ENCODE measurements around the gene CACNA1I.

Gene CACNA1I

DNA sequence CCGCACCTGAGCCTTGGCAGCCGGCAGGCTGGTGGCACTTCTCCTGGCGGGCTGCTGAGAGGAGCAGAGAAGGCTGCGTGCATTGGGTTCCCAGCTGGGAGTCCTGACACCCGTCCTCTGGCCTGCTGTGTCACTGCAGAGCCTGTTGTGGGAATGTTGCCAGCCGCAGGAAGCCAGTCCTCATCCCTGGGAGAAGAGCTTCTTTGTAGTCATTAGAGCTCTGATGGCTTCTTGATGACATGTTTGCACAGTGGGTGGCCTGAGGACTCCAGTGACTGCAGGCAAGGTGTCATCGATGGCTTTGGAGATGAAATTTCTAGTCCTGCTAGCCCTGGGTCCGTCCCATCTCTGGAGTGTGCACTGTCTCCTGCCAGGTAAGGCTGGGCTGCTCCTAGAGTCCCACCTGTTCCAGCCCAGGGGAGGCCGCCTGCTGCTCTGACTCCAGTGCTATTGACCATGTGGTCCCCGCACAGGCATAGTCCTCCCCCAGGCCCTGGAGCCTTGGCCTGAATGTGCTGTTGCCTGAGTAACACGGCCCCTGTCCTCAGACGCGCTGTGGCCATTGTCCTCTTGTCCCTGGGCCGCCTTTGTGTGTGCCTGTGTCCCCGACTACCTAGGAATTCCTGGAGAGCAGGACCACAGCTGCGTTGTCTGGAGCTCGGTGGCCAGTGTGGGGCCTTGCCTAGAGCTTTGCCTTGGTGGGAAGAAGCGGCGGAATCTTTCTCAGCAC is 129.2 kb downstream of the CACNA1I start:
- DNase-seq (ENCODE audit: low read depth): no peak

DNA sequence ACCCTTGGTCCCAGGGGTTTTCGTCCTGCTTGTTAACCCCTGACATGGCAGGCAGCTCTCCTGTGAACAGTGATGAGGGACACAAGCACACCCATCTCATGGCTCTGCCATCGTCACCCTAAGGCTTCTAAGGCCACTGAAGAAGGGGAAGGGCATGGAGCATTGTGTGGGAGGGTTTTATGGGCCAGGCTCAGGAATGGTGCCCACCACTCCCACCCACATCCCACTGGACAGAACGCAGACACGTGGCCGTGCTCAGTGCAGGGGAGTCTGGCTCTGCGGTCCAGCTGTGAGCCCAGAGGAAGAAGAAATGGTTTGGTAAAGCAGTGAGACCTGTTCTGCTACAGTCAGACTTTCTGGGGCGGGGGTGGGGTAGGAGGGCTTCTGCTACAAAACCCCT is 130.0 kb downstream of the CACNA1I start:
- DNase-seq (ENCODE audit: low read depth): no peak

DNA sequence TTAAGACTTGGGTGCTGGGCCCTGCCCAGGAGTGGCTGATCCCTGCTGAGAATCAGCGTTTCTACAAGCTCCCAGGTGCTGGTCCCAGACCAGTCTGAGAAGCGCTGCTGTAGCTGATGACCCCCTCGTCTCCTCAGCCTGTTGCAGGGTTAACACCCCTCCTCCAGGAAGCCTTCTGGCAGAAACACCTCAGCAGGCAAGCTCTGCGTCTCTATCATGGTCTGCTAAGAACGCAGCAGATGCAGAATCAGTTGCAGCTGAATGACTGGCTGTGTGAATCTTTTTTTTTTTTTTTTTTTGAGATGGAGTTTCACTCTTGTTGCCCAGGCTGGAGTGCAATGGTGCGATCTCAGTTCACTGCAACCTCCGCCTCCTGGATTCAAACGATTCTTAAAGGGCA is 132.5 kb downstream of the CACNA1I start:
- DNase-seq (ENCODE audit: low read depth): no peak

DNA sequence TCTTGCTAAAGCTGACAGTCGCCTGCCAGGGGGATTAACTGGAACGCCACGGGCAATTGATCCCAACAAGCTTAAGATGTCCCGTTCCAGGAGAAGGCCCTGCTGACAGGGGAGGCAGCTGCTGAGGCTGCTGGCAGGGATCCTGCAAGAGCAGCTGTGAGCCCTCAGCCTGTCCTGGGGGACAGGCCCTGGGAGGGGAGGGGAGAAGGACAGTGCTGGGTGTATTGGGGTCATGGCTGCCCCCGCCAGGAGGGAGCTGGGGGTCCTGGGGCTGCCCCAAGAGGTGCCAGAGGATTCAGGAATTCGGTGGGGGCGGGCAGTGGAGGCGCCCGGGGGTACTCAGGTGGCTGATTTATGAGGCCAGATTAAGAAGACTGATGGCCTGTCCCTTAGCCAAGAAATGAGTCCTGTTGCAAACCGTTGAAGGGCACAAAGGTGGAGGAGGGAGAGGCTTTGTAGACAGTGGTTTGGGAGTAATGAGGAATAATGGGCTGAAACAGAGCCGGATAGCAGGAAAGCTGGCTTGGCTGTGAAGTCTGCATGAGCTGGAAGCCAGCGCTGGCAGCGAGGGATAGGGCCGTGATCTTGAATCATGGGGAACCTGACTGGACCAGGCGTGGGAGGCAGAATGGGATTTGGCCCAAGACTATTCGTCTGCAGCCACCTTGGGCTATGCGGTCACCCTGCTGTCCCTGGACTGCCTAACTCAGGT is 133.5 kb downstream of the CACNA1I start:
- no peak for DNase-seq (ENCODE audit: low read depth)

DNA sequence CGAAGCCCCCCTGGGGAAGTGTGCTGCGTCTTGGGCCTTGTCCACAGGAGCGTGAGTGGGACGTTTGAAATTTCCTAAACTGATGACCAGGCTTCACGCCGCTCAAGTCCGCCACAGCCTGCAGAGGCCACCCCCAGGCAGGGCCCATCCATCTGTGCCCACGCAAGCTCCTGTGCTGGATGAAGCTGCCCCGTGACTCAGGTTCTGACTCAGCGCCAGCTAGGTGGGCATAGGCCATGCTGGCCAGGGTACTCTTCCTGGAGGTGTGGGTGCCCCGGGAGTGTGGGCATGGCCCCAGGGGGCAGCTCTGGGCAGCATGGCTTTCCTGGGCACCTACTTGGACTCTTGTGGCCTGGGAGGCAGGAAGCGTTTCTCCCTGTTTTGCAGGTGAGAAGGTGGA is 134.8 kb downstream of the CACNA1I start:
- no peak for DNase-seq (ENCODE audit: low read depth)

DNA sequence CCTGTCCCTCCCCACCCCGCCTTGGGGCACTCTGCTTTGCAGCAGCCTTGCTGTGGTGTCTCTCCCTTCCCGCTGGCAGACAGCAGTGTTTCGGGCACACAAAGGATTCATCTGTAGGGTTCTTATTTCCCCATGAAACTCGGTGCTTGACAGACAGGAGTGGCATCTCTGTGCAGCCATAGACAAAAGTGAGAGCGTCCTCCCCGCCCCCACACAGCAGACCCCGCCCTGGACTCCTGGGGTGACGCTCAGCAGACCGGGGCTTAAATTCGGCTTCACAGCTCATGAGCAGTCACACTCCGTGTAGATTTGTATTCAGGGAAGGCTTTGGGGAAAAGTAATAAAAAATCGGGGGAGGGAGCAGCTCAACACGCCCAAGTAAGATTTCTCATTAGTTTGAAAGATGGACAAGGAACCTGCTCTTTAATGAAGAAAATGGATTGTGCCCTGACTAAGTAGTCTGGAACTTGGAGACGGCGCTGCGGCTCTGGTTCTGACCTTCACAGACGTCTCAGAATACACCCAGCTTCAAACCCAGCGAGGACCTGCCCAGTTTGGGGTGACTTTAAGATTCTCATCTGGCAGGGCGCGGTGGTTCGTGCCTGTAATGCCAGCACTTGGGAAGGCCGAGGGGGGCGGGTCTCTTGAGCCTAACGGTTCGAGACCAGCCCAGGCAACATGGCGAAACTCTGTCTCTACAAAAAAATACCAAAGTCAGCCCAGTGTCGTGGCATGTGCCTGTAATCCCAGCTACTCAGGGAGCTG is 136.0 kb downstream of the CACNA1I start:
- no peak for DNase-seq (ENCODE audit: low read depth)

DNA sequence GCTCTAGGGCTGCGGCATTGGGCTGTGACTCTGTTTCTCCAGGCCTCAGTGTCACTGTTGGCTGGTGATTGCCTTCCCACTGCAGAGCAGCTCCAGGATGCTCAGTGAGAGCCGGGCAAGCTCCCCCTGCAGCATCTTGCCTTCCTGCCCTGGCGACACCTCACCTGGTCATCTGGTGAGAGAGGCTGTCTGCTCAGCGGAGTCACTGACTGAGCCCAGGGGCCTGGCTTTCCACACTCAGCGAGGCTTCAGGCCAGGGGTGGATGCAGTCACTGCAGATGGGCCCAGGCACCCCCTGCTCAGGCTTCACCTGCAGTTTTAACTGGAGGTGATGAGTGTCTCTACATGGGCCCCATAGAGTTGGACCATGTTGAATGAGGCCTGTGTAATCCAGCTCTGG is 136.8 kb downstream of the CACNA1I start:
- DNase-seq (ENCODE audit: low read depth): no peak

DNA sequence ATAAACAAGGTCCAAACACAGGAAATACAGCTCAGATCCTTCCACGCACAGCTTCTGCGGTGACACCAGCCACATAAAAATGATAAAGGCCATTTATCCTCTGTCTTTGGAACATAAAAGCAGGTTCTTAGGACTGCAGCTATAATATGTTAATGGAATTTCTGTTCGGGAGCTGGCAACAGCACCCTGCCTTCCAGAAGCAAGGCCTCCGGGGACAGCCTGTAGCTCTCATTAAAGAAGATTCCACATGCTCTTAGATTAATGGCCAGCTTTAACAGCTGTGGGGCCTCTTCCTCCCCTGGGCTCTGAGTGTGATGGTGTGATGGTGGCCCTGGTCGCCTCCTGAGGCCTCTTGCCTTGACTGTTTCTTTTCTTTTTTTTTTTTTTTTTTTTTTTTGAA is 137.3 kb downstream of the CACNA1I start:
- DNase-seq (ENCODE audit: low read depth): no peak

DNA sequence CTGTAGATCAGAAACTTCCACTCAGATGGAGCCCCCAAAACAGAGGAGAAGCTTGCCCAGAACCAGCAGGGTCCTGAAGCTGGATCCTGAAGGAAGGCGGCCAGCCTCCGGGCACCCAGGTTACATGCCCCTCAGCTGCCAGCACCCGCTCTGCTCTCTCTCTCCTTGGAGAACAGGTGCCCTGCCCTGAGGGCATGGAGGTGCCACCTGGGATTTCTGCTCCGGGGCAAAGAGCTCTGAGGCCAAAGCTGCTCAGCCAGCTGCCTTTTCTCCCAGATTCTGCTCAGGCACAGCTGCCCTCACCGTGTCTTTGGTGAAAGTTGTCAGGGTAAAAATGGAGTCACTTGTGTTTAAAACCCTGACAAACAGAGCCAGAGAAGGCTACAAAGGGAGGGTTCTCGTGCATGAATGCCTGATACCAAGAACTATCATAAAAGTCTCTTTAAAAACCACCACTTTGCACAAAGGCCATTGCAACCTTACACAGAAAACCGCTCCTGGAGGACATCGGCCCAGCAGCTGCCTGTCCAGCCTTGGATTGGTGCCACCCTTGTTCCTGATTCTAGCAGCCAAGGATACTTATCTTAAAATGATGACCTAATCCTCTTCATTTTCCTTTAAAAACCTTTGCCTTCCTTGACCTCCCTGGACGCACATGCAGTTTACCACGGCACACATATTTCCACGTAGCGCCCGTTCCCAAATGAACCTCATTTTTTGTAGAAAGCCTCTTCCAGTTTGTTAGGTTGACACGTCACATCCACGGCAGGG is 140.0 kb downstream of the CACNA1I start:
- DNase-seq (ENCODE audit: low read depth): no peak

DNA sequence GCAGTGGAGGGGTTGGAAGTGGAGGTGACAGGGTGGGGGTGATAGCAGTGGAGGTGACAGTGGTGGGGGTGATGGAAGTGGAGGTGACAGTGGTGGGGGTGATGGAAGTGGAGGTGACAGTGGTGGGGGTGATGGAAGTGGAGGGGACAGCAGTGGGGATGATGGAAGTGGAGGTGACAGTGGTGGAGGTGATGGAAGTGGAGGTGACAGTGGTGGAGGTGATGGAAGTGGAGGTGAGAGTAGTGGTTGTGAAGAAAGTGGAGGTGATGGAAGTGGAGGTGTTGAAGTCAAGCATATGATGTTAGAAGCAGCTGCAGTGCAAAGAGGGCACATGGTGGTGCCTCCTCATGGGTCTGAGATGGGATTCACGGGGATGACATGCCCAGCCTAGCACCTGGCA is 141.5 kb downstream of the CACNA1I start:
- no peak for DNase-seq (ENCODE audit: low read depth)

DNA sequence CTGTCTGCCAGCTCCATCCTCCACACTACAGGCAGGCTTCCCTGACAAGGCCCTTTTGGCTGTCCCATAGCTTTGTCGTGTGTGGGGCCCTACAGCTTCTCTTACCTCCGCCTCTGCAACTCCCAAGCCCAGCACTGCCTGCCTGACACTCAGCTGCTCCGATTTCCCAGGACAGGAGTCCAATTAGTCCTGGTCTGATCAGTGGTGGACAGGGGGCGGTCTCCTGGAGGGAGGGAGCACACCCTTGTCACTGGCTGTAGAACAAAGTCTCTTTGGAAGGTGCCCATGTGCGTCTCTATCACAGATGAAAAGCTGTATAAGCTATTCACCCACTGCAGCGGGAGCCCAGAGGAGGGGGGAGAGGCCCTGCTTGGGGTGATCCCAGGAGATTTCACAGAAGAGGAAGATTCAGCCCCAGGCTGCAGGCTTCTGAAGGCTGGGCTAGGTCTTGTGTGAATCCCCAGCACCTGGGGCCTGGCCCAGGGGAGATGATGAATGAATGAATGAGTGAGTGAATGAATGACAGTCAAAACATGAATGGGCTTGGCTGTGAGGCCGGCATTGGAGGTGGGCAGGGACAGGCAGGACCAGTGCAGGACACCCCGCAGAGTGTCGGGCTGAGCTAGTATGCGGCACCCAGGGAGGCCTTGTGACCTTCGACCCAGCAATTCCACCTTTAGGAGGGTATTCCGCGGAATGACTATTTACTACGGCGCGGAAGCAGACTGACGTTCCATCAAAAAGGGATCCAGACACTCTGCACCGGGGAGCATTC is 142.4 kb downstream of the CACNA1I start:
- no peak for DNase-seq (ENCODE audit: low read depth)

DNA sequence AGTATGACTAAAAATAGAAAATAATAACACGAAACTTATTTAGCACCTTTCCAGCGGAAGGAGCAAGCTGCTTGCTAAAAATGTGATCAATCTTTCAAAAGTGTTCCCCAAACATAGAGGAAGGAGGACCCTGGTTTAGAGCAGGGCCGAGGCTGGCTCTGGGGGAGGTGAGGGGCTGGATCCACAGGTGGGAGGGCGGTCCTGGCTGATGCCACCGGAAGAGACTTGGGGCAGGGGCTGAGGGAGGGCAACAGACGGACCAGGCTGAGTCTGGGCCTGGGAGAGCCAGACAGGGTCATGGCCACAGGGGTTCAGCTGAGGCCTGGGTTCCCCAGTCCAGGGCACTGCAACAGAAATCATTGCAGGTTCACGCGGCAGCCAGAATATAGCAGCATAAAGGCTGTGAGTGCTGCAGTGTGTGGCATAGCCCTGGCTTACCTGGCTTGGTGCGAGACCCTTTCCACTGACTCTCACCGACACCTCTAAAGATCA is 143.3 kb downstream of the CACNA1I start:
- no peak for DNase-seq (ENCODE audit: low read depth)

DNA sequence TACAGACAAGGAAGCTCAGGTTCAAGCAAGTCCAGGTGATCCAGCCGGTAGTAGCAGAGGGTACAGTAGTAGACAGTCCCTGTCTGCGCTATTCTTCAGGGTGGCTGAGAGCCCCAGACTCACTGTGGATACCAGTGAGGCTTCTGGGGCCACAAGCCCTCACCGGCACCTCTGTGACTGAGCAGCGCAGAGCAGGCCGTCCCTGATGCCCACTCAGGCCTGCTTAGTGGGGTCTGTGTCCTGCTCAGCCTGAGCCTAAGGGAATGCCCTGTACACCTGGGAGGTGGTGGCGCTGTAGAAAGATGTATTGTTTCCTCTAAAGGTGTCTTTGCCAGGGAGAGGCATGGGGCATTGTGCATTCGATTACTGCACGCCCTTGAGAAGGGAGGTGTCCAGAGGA is 143.8 kb downstream of the CACNA1I start:
- no peak for DNase-seq (ENCODE audit: low read depth)

DNA sequence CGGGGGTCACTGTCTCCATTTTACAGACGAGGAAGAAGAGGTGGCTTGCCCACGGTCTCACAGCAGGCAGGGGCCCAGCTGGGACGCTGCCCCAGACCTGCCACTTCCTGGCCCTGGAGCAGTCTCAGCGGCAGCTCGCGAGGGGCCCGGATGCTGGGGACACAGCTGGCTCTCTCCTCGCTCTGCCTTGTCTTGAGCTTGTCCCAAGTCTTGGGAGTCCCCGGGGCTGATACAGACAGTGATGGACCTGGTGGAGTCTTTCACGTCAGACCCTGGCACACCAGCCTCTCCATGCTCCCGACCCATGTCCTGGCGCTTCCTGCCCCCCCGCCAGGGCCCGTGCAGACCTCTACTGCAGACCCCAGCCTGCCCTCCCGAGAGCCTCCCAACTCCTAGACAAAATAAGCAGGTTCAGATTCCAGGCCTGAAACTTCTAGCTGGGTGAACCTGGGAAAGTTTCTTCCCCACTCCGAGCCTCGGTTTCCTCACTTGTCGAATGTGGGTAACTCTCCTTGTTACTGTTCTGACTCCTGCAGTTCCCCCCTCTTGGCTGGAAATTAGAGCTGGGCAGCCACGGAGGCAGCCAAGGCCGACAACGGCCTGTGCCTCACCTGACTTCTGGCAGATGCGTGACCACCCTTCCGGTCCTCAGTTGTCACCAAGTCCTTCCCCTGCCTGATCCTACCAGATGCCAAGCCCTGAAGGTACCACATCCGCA is 145.4 kb downstream of the CACNA1I start:
- no peak for DNase-seq (ENCODE audit: low read depth)

DNA sequence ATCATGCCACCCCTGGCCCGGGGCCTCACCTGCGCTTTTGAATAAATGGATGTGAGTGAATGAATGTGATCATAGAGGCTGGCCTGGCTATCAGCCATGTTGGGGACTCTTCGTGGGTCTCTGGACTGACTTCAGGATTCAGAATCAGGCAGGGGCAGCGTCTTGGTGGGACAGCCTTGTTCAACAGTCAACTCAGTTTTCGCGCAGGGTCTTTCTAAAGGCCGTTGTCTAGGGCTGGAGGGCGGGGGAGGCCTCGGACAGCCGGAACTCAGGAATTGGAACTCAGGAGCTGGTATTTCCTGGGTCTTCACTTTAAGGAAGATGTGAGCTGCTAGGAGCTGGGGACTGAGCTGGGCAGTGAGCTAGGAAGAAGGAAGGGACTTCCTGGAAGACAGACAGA is 146.0 kb downstream of the CACNA1I start:
- no peak for DNase-seq (ENCODE audit: low read depth)

DNA sequence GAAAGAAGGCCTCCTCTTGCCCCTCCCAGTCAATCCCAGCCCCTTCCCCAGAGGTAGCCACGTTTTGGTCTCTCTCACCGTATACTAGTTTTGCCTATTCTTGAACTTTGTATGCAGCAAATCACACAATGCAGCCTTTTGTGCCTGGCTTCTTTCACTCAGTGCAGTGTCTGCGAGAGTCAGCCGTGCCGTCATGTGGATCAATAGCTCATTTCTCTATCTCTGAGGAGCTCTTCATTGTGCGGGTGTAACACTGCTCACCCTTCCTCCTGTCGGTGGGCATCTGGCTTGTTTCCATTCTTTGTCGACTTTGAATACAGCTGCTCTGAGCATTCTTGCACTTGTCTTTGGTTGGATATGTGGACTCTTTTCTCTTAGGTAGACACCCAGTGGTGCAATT is 146.5 kb downstream of the CACNA1I start:
- no peak for DNase-seq (ENCODE audit: low read depth)

DNA sequence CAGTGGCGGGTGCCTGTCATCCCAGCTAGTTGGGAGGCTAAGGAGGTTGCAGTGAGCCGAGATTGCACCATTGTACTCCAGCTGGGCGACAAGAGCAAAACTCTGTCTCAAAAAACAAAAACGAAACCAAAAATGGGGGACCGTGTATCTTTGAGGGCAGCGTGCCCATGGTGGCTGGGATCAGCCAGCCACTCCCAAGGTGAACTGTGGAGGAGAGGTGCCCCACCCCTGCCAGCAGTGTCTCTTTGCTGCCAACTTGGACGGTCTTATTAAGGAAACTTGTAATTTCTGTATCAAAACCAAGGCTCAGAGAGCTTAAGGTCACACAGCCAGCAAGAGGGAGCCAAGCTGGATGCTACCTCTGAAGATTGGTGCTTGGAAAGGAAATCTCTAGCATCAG is 147.7 kb downstream of the CACNA1I start:
- DNase-seq (ENCODE audit: low read depth): no peak

DNA sequence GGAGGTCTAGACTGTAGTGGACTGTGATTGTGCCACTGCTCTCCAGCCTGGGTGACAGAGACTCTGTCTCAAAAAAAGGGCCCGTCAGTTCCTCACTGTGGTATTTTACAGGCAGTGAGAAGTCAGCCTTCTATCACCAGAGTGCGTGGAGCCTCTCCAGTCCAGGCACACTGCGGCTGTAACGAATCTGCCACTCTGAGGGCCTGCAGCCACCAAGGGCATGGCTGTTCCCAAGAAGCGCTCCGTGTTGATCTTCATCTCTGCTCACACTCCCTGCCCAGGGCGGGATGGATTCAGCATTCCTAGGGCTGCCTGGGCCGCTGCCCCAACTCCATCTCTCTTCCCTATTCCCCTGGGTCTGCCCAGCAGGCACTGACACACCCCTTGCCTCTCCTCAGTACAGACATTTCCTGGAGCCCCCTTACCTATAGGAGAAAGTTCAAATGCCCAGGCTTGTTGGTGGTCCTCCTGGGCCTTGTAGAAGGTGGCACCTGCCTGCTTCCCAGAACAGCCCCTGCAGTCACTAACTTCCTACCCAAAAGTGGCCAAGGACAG is 148.4 kb downstream of the CACNA1I start:
- no peak for DNase-seq (ENCODE audit: low read depth)

DNA sequence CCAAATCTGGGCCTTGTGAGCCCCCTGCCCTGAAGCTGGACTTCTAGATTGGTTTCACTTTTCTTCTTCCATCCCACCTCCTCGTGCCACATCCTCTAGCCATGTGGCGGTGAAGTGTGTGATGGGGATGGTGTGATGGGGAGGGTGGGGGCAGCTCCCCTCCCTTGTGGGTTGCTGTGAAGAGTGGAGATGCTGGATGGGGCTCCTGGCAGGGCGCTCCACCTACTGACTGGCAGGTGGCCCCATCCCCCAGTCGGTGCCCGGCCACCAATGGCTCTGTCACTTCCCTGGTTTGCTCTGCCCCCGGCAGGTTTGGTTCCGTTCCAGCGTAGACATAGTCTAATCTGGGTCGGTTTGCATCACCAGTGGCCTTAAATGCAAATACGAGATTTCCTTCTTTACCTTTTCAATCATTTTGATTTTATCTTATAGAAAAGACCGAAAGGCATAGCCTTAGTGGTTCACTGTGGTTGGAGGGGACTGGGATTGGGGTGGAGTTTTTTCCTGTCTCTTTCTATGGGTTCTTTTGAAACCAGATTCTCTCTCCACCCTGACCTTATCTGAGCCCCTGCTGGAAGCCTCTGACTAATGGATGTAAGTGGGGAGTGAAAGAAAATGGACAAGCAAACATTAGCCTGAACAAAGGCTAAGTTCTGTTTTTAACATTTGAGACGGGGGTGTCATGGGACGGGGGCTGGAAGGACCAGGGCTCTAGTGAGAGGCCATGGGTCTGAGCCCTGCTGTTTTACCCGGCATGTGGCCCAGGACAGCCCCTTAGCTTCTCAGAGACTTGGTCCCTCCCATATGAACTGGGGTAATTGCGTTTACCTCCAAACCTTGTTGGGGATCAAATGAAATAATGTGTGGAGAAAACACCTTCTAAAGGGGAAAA is 149.3 kb downstream of the CACNA1I start:
- no peak for DNase-seq (ENCODE audit: low read depth)

Data from activated gamma-delta T cell treated with anti-CD3 and anti-CD28 coated beads, Interleukin-2, amount 50 U/mL, for 16 hours (primary cell).